ENCODE data around the gene TRAFD1.

- TF ChIP-seq CTCF (IDR thresholded peaks at IDR 0.05; ENCODE audit: low read depth, low read length) (no peak), POLR2A (IDR thresholded peaks at IDR 0.05; ENCODE audit: extremely low read depth, insufficient read length) (no peak), MAX (IDR thresholded peaks at IDR 0.05; ENCODE audit: low read depth, low read length) (no peak)
Measured at GRCh38 chr12:112105891-112106290, 19.5 kb upstream of the TRAFD1 start.
